Measurements from ENCODE around the gene ADARB1.

ADARB1 gene

DNA sequence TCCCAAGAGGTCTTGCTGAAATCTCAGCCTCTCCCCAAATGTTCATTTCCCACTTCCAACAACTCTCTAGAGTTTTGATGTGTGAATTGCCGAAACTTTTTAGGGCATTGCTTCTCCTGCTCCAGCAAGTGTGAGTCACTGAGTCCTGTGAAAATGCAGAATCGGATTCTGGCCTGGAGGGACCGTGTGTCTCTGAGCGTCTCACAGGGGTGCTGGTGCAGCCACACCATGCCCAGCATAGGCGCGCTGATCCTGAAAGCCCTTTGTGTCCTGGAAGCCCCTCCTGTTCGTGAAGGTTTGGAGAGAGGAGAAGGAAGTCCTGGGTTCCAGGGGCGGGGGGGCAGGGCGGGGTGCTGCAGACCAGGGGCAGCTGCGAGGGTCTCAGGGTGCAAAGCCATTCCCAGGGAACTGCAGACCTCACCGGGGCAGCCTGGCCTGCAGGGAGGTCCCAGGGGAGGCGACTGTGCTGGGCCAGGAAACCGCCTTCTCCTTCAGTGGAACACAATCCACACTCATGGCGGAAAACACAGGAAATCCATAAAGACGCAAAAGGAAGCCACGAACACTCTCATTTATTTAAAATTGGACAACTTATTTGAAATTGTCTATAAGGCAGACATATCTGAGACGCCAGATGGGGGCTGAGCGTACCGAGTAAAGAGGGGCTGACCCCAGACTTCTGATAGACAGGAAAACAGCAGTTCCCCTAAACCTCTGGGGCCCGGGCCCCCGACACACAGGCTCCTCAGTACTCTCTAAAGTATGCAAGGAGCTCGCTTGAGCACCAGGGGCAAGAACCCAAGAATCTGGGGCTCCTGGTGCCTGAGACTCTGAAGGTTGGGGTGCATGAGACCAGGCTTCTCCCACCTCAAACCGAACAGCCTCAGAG is 43.5 kb upstream of the ADARB1 start:
- H3K27ac ChIP-seq, result no peak overlapping the region
- TF ChIP-seq CTCF (conservative IDR thresholded peaks at IDR 0.05), result no peak
- TF ChIP-seq ZFX (IDR thresholded peaks at IDR 0.05), result no peak

- H3K27ac ChIP-seq, result no peak overlapping the region
- TF ChIP-seq CTCF (conservative IDR thresholded peaks at IDR 0.05), result no peak
- TF ChIP-seq ZFX (IDR thresholded peaks at IDR 0.05), result no peak
These were observed 42.7 kb upstream of the ADARB1 start for GRCh38 chr21:45031571-45032191.

- no peak for TF ChIP-seq CTCF (conservative IDR thresholded peaks at IDR 0.05)
- no peak for TF ChIP-seq ZFX (IDR thresholded peaks at IDR 0.05)
- no peak overlapping the region for H3K27ac ChIP-seq
These were observed 42.0 kb upstream of the ADARB1 start for GRCh38 chr21:45032332-45032731.

DNA sequence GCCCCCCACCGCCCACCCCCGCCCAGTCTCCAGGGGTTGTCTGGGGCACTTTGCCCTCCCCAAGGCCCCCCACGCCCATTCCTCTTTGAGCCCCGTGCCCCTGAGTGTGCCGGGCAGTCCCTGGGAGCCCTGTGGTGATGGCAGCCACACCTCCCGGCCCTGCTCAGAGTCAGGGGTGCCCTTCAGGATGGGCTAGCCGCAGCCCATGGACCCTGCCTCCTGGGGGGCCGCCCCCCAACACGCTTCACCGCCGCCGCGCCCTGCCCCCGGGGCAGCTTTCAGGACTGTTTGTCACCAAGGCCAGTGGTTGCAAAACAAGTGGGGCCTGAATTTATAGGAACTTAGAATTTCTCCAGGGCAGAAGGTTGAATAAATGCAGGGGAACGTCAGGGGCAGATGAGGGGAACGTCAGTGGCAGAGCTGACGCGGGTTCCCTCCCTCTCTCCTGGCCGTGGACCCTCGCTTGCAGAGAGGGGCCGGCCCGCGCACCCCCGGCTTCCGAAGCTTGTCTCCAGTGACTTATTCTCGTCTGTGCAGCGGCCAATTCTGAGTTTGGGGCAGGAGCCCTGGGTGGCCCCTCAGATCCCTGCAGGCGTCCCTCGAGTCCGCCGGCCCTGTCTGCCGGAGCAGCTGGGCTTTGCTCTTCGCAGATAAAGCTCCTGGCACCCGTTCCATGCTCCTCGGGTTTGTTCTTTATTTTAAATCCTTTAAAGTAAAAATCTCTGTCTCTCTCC is 41.2 kb upstream of the ADARB1 start:
- no peak for TF ChIP-seq CTCF (conservative IDR thresholded peaks at IDR 0.05)
- TF ChIP-seq ZFX (IDR thresholded peaks at IDR 0.05), result no peak
- no peak overlapping the region for H3K27ac ChIP-seq

DNA sequence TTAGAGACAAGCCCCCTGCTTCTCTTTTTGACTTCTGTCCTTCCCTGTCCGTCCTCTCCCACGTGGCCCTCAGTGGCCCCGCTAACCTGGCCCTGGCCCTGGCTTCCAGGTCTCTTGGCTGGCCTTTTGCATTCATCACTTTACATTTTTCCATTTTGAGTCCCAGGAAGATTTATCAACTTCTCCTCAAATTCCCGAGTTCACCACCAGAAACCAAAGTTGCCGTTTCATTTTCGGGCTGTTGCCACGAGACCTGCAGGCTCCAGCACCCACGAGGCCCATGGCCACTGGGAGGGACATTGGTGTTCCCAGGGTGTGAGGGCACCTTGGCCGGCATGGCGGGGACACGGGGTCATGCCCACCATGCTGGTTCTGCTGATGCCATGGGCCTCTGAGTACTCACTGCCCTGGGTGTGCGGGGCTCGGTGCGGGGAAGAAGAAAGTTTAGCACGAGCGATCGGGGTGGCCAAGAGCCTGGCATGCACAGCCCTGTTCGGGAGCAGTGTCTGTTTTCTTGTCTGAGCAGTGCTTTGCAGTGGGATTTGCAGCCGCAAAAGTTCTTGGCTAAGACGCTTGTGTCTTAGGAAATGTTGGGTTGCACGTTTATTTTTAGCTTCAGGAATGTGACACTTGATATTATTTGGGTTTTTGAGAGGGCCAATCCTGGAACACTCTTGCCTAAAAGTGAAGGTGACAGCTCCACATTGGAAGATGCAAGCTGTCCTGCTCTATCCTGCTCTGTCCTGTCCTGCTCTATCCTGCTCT is 40.4 kb upstream of the ADARB1 start:
- H3K27ac ChIP-seq, result no peak overlapping the region
- TF ChIP-seq CTCF (conservative IDR thresholded peaks at IDR 0.05), result no peak
- no peak for TF ChIP-seq ZFX (IDR thresholded peaks at IDR 0.05)

DNA sequence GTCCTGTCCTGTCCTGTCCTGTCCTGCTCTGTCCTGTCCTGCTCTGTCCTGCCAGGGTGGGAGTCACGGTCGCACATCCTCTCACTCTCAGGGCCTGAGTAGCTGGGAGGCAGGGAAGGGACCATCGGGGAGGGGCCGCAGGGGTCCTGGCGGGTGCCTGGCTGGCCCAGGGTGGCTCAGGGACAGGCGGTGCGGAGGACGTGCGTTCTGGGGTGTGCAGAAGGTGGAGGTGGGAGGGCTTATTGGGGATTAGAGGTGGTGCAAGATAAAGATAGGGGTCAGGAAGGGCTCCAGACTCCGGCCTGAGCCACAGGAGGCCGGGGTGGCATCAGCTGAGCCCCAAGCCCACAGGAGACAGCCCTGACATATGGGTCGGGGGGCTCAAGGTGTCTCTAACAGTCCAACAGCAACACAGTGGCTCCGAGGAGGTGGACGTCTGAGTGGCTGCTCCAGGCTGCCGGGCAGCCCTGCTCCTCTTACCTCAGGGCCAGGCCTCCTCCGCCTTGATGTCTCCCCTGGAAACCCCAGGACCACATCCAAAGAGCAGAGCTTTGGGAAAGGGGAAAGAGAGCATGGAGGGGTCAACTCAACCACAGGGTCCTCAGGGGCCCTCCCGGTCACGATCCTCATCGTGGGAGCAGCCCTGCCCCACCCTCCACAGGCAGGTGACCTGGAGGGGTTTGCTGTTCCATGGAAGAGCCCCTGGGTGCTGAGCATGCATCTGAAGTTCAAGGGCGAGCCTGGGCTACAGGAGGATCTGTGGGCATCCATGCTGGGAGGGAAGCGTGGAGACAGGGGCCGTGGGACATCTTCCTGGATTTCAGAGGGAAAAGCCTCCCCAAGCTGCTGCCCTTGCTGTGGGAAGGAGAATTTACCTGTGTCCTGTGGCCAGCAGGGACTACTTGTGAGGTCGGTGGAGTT is 39.6 kb upstream of the ADARB1 start:
- no peak overlapping the region for H3K27ac ChIP-seq
- TF ChIP-seq ZFX (IDR thresholded peaks at IDR 0.05), result no peak
- TF ChIP-seq CTCF (conservative IDR thresholded peaks at IDR 0.05), result no peak

Measured in C4-2B (cell line).